HCT116 (cell line): ENCODE data around the gene DOC2A. TPM values are rescaled to one million over a fixed set of nuclear protein-coding genes. Genes with fewer than 3 reads are reported as not detected.
"Not testable (repeated sequence)": the region's sequence is repeated elsewhere in the genome, so short reads cannot be mapped to it uniquely, and the experiment has no call there.

Experiments
- ATAC-seq: fragments of 200-7000 bp; cut with Tn5 transposase; 2 replicates; pipeline ENCODE4 v1.9.1; 2020; ENCODE audit warnings: mild to moderate bottlenecking, moderate library complexity
- BruUV-seq: library from RNA; stranded (reverse); fragments of 400-500 nt; replicated peaks from 2 replicates; lab custom pipeline; 2021; lab: Mats Ljungman, UMichigan
- CTCF ChIA-PET: fragments of 300-600 bp; sonication (Branson Sonifier 250); formaldehyde crosslinking; loops from one replicate; lab custom pipeline; 2021; ENCODE audit warnings: antibody characterized with exemption; lab: Charles Lee
- POLR2A ChIA-PET: fragments of 300-600, 350-600 bp; sonication (Branson Sonifier 250); formaldehyde crosslinking; loops from one replicate; lab custom pipeline; 2021; ENCODE audit warnings: antibody characterized with exemption; lab: Charles Lee
- RAD21 ChIA-PET, 2 experiments: fragments of 300-600 bp; sonication (Branson Sonifier 250); formaldehyde crosslinking; loops; one replicate each; lab custom pipeline; 2023; ENCODE audit warnings: low total read pairs in 2 of 2; ENCODE audit not compliant: uncharacterized antibody in 2 of 2, unreplicated experiment in 2 of 2, low non-redundant PET in 1 of 2; lab: Charles Lee
- DNase-seq: peaks from one replicate; pipeline ENCODE4 v3.0.0-alpha.2; 2010; ENCODE audit warnings: low read depth, low spot score
- H2AFZ ChIP-seq: fragments of 200-600 bp; shearing (Covaris generic), sonication (generic); 2 replicates; pipeline ENCODE4 v1.6.1; 2017; ENCODE audit warnings: low read depth, mixed run types, mixed read lengths, antibody characterized with exemption, low read length; ENCODE audit not compliant: poor library complexity, severe bottlenecking
- H3K27ac ChIP-seq: 2 replicates; pipeline ENCODE4 v1.5.1; 2012; ENCODE audit warnings: low read depth, low read length
- H3K27me3 ChIP-seq: fragments of 200-600 bp; sonication (generic); 2 replicates; pipeline ENCODE4 v1.6.1; 2016; ENCODE audit warnings: mixed run types, low read length, mixed read lengths; ENCODE audit not compliant: insufficient read depth
- H3K36me3 ChIP-seq, 2 experiments: fragments of 200-500 bp in 1 of 2; fragments of 200-600 bp in 1 of 2; sonication (Bioruptor generic) in 1 of 2; sonication (generic) in 1 of 2; 2 replicates each; pipeline versions ENCODE4 v1.5.1 to v1.6.1; 2014 to 2016; ENCODE audit warnings: low read length in 2 of 2, inconsistent platforms in 1 of 2, mixed read lengths in 1 of 2, mixed run types in 1 of 2; ENCODE audit not compliant: insufficient read depth in 2 of 2, control insufficient read depth in 1 of 2
- H3K4me1 ChIP-seq, 2 experiments: fragments of 200-600 bp in 1 of 2; sonication (generic) in 1 of 2; 2 replicates each; pipeline versions ENCODE4 v1.5.1 to v1.6.1; 2012 to 2017; ENCODE audit warnings: low read length in 2 of 2, inconsistent platforms in 1 of 2, mild to moderate bottlenecking in 1 of 2, mixed read lengths in 1 of 2, mixed run types in 1 of 2, moderate library complexity in 1 of 2; ENCODE audit not compliant: insufficient read depth in 2 of 2, control insufficient read depth in 1 of 2
- H3K4me2 ChIP-seq: fragments of 200-600 bp; sonication (generic); 2 replicates; pipeline ENCODE4 v1.6.1; 2017; ENCODE audit warnings: mixed run types, low read length, mixed read lengths
- H3K4me3 ChIP-seq, 2 experiments: fragments of 200-600 bp in 1 of 2; sonication (generic) in 1 of 2; replicated peaks in 1 of 2; 2 replicates each; pipeline ENCODE4 v1.5.1; 2011 to 2016; ENCODE audit warnings: low read length in 2 of 2, control low read depth in 1 of 2, low read depth in 1 of 2, mild to moderate bottlenecking in 1 of 2, mixed read lengths in 1 of 2, mixed run types in 1 of 2
- H3K79me2 ChIP-seq: fragments of 200-600 bp; sonication (generic); 2 replicates; pipeline ENCODE4 v1.6.1; 2017; ENCODE audit warnings: mild to moderate bottlenecking, mixed run types, low read length, moderate library complexity, mixed read lengths; ENCODE audit not compliant: insufficient read depth
- H3K9ac ChIP-seq: fragments of 200-600 bp; sonication (generic); 2 replicates; pipeline ENCODE4 v1.6.1; 2016; ENCODE audit warnings: low read length, mixed read lengths
- H3K9me2 ChIP-seq: fragments of 200-600 bp; sonication (generic), shearing (Covaris generic); 2 replicates; pipeline ENCODE4 v1.6.1; 2017; ENCODE audit warnings: mixed run types, mild to moderate bottlenecking, moderate library complexity; ENCODE audit not compliant: insufficient read depth
- H3K9me3 ChIP-seq, 2 experiments: fragments of 200-500 bp in 1 of 2; fragments of 200-600 bp in 1 of 2; sonication (Bioruptor generic) in 1 of 2; sonication (generic) in 1 of 2; 2 replicates each; pipeline ENCODE4 v1.6.1; 2014 to 2017; ENCODE audit warnings: low read length in 2 of 2, mixed read lengths in 2 of 2, inconsistent platforms in 1 of 2, low read depth in 1 of 2, mild to moderate bottlenecking in 1 of 2, mixed run types in 1 of 2, moderate library complexity in 1 of 2; ENCODE audit not compliant: control insufficient read depth in 1 of 2, insufficient read depth in 1 of 2
- H4K20me1 ChIP-seq: fragments of 200-600 bp; sonication (generic), shearing (Covaris generic); 2 replicates; pipeline ENCODE4 v1.6.1; 2017; ENCODE audit warnings: mixed run types, mild to moderate bottlenecking, moderate library complexity; ENCODE audit not compliant: insufficient read depth
- SRF ChIP-seq: IDR thresholded peaks from 2 replicates; pipeline ENCODE4 v1.6.1; 2012; ENCODE audit warnings: low read depth
- intact Hi-C: fragments of 100-400 bp; cut with micrococcal nuclease; formaldehyde crosslinking; loops from 2 replicates; pipeline ENCODE4 v1.10.0; 2022
- total RNA-seq: library from RNA; stranded (reverse); gene quantifications from one replicate; pipeline ENCODE4 v1.2.1, GENCODE V29; 2021; ENCODE audit not compliant: unreplicated experiment

The DOC2A gene
- total RNA-seq, 1 experiment from 2014 or later, result 17.3 TPM

- ChIA-PET POLR2A (interaction anchor here (0.8 to 4.2 kb wide), 6 partner anchors 10 to 145 kb away, joined by 3 to 18 read pairs (median 4); partner anchors contain the start of genes HIRIP3, PAGR1, SEZ6L2 and TAOK2), CTCF (interaction anchor here (1.1 to 1.5 kb wide), 3 partner anchors 12 to 153 kb away, joined by 3 to 7 read pairs (median 5); partner anchors contain the start of gene TAOK2), RAD21 (interaction anchor here in 1 of 2 experiments (0.7 to 1.0 kb wide), 2 partner anchors 12 to 142 kb away, joined by 4 to 6 read pairs; partner anchors contain the start of gene TAOK2)
- Histone ChIP-seq H3K4me1 (peaks cover 11 to 24% of the 10 kb centered on the region in 2 experiments), H3K4me3 (peak overlapping the region; percentile 64 to 71), H4K20me1 (no peaks in the 10 kb centered on the region), H3K27me3 (no peaks in the 10 kb centered on the region), H3K79me2 (no peaks in the 10 kb centered on the region), H3K9ac (peak overlapping the region; percentile 73), H3K9me3 (no peaks in the 10 kb centered on the region), H3K4me2 (peak overlapping the region; percentile 82), H2AFZ (no peak overlapping the region), H3K36me3 (no peaks in the 10 kb centered on the region; a peak in 1 of 4 replicates), H3K27ac (peak overlapping the region; percentile 73), H3K9me2 (no peaks in the 10 kb centered on the region)
- ATAC-seq, result no peak
- DNase-seq, result no peak
- BruUV-seq, result no TSS peak
- TF ChIP-seq SRF, result no peak
- intact Hi-C loops, result no loop called here
Observed at GRCh38 chr16:29961127-29961478, 49.7 kb downstream of the DOC2A start.

GRCh38 chr16:29959821-29960220 lies 51.0 kb downstream of the DOC2A start:
- ATAC-seq, H3K4me3 ChIP-seq, H2AFZ ChIP-seq, H4K20me1 ChIP-seq, H3K27ac ChIP-seq, H3K27me3 ChIP-seq, BruUV-seq, DNase-seq, H3K9me2 ChIP-seq, H3K79me2 ChIP-seq, H3K4me2 ChIP-seq, RAD21 ChIA-PET, H3K9me3 ChIP-seq, intact Hi-C loops, H3K9ac ChIP-seq, H3K36me3 ChIP-seq: not testable (repeated sequence)
- POLR2A ChIA-PET, result interaction anchor here (2.4 to 4.2 kb wide), 2 partner anchors 14 to 15 kb away, joined by 15 to 18 read pairs; partner anchors contain the start of gene TAOK2
- CTCF ChIA-PET, result interaction anchor here (0.6 kb wide), 1 partner anchor 144 kb away, joined by 3 read pairs; no protein-coding TSS in a partner anchor
- peaks cover 11 to 24% of the 10 kb centered on the region in 2 experiments for H3K4me1 ChIP-seq
